Choroid plexus epithelial cell (primary cell): ENCODE measurements around the gene TMEM235.

Experiments used
- DNase-seq: peaks from one replicate; pipeline ENCODE4 v3.0.0-alpha.2; 2010; ENCODE audit warnings: low read depth
- H3K4me3 ChIP-seq: 2 replicates; pipeline ENCODE4 v1.5.1; 2011; ENCODE audit warnings: low read depth, mild to moderate bottlenecking, control low read depth, low read length, moderate library complexity
- TF ChIP-seq, protein P1 (sequence below): conservative IDR thresholded peaks from 2 replicates; pipeline ENCODE4 v1.5.1; 2011; ENCODE audit warnings: low read depth, mild to moderate bottlenecking, control low read depth, inconsistent platforms, low read length, moderate library complexity

TMEM235 gene

DNA sequence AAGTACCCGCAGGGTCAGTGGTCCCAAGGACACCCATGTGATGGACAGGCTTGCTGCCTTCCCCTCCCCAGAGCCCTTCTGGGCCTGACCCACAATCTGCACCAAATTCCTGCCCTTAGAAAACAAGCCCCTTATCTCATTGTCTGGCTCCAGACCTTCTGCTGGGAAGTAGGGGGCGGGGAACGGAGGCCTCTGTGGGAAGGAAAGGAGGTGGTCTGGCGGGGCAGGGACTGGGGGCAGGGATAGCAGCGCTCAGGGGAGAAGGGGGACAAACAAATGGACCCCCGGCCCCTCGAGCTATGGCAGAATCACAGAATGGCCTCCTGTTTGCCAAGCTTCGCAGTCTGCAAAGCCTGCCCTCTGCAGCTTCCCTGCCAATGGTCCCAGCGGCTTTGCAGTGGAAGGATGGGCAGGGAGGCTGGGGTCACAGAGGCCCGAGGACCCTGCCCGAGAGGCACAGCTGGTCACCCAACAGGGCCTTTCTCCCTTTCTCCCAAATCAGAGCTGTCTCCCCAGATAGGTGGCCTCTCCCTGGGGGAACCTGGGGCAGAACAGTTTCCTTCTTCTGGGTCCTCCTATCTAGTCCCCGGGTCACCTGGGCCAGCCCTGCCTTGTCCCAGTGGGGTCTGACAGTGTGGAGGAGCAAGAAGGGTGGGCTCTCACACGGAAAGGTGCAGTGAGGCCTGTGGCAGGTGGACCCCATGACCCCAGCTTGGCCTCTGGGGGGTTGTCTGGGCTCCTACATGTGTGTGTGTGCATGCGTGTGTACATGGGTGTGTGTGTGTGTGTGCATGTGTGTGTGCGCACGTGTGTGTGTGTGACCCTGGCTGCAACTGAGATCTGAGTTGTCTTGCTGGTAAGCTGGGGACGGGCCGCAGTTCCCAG is 25.5 kb downstream of the TMEM235 start:
- peak; percentile 47 for DNase-seq
- TF ChIP-seq, protein P1, sequence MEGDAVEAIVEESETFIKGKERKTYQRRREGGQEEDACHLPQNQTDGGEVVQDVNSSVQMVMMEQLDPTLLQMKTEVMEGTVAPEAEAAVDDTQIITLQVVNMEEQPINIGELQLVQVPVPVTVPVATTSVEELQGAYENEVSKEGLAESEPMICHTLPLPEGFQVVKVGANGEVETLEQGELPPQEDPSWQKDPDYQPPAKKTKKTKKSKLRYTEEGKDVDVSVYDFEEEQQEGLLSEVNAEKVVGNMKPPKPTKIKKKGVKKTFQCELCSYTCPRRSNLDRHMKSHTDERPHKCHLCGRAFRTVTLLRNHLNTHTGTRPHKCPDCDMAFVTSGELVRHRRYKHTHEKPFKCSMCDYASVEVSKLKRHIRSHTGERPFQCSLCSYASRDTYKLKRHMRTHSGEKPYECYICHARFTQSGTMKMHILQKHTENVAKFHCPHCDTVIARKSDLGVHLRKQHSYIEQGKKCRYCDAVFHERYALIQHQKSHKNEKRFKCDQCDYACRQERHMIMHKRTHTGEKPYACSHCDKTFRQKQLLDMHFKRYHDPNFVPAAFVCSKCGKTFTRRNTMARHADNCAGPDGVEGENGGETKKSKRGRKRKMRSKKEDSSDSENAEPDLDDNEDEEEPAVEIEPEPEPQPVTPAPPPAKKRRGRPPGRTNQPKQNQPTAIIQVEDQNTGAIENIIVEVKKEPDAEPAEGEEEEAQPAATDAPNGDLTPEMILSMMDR, result no peak
- H3K4me3 ChIP-seq, result no peak overlapping the region

- DNase-seq, result peak; percentile 97
Measured at GRCh38 chr17:78257810-78258322, 26.4 kb downstream of the TMEM235 start.

DNA sequence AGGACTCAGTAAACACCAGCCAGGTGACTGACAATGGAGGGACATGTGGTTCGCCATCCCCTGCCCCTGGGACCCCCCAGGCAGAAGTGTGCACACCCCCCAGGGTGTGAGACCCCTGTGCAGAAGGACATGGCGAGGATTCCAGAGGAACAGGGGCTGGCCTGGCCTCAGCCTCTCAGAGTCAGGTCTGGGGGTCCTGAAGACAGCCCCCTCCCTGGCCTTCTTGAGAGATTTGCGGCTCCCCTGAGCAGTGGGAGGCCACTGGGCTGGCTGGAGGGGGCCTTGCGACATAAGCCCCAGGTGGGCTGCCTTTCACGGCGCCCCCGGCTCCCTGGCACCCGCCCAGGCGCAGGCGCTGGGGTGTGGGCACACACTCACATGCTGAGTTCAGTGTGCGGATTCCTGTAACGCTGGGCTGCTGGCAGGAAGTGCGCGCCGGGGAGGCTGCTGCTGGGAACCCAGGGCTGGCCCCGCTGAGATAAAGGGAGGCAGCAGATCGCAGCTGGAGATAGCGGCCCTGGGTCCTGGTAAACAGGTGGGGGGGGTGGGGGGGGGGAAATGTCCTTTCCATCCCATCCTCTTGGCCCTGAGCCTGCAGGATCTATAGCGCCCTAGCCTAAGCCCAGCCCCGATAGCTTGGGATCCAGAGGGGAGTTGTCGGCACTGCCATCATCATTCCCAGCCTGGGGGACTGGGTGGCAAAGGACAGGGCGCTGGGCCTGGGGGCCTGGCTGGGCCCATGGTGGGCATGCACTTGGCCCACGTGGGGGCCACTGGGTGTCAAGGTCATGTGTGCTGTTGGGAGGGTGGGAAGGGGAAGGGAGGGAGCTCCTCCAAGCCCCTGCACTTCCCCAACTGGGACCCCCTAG is 27.1 kb downstream of the TMEM235 start:
- TF ChIP-seq, protein P1, result no peak
- DNase-seq, result peak; percentile 94
- H3K4me3 ChIP-seq, result no peak overlapping the region

More at GRCh38 chr17:78257810-78258322, 26.4 kb downstream of the TMEM235 start:
- no peak overlapping the region for H3K4me3 ChIP-seq
- TF ChIP-seq, protein P1, result no peak

GRCh38 chr17:78259192-78259554 is 27.7 kb downstream of the TMEM235 start:
- no peak for DNase-seq
- TF ChIP-seq, protein P1, result no peak
- no peak overlapping the region for H3K4me3 ChIP-seq

- H3K4me3 ChIP-seq, result no peak overlapping the region
- DNase-seq, result peak; percentile 41
- TF ChIP-seq, protein P1, result no peak
Measured at GRCh38 chr17:78263063-78263735, 31.8 kb downstream of the TMEM235 start.

DNA sequence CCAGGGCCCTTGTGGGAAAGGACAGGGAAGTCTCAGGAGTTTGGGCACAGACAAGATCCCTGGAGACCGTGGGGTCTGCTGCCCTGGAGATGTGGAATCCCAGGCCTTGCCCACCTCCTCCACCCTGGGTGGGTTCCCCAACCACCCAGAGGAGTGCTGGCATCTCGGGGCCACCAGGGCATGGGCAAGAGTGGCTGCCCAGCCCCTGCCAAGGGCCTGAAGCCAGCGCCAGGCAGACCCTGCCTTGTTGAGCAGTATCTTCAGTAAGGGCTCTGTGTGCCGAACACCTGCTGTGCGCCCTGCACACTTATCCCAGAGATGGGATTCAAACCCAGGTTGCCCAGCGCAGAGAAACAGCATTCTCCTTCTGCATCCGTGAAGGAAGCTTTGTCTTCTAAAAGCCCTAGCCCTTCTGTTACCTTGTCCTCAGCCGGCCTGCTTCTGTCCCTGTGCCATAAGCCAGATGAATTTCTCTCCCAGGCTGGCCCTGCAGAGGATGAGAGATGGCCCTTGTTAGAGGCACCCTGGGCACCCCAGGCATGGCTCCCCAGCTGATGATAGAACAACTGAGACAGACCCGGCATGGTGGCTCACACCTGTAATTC is 32.4 kb downstream of the TMEM235 start:
- TF ChIP-seq, protein P1, result no peak
- DNase-seq, result no peak
- no peak overlapping the region for H3K4me3 ChIP-seq
